Measurements from ENCODE around the gene KMT2B.

KMT2B gene

DNA sequence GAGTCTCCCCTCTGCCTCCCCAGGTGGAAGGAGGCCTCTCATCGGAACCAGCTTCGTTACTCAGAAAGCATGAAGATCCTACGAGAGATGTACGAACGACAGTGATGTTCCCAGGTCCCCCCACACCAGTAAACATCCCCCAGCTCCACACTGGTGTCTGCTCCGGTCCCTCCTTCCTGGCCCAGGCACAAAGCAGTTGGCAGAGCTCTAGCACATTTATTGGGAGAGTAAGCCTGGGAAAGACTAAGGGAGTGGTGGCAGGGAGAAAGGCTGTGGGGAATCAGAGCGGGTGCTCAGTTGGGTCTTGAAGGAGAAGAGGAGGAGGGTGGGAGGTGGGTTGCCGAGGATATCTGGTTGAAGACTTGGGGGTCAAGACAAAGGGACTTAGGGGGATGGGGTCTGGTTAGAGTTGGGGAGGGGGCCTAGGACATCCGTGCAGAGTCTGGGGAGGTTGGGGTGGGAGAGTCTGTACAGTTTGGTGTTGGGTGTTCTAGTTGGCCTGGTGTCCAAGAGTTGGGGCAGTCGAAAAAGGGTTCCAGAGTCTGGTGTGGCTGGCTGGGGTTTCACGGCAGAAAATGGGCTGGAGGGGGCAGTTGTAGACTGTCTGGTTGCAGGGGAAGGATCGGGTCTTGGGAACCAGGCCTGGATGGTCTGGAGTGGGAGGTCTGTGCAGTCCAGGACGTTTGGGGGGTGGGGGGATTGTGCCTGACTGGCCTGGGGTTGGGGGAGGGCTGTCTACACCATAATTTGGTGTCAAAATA is 36.7 kb downstream of the KMT2B start:
- H3K36me3 ChIP-seq (replicated peaks; ENCODE audit: insufficient read depth, low read length), result no peaks in the 10 kb centered on the region
- peaks cover 15% of the 10 kb centered on the region for H3K79me2 ChIP-seq (ENCODE audit: low read length)
- H3K4me2 ChIP-seq (ENCODE audit: low read depth, low read length), result no peak overlapping the region
- H3K27me3 ChIP-seq (replicated peaks; ENCODE audit: insufficient read depth, low read length), result no peaks in the 10 kb centered on the region
- no peak overlapping the region for H2AFZ ChIP-seq (ENCODE audit: low read length)
- no peak overlapping the region for H3K27ac ChIP-seq (ENCODE audit: low read length)
- TF ChIP-seq EZH2 (optimal IDR thresholded peaks at IDR 0.05; ENCODE audit: low read depth, low read length) (no peak), EZH2phosphoT487 (IDR thresholded peaks at IDR 0.05; ENCODE audit: low read length) (no peak)
- TF ChIP-seq, protein P1, sequence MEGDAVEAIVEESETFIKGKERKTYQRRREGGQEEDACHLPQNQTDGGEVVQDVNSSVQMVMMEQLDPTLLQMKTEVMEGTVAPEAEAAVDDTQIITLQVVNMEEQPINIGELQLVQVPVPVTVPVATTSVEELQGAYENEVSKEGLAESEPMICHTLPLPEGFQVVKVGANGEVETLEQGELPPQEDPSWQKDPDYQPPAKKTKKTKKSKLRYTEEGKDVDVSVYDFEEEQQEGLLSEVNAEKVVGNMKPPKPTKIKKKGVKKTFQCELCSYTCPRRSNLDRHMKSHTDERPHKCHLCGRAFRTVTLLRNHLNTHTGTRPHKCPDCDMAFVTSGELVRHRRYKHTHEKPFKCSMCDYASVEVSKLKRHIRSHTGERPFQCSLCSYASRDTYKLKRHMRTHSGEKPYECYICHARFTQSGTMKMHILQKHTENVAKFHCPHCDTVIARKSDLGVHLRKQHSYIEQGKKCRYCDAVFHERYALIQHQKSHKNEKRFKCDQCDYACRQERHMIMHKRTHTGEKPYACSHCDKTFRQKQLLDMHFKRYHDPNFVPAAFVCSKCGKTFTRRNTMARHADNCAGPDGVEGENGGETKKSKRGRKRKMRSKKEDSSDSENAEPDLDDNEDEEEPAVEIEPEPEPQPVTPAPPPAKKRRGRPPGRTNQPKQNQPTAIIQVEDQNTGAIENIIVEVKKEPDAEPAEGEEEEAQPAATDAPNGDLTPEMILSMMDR (IDR thresholded peaks at IDR 0.05; ENCODE audit: low read length), result no peak
- H3K9me3 ChIP-seq (replicated peaks; ENCODE audit: insufficient read depth, low read length), result no peaks in the 10 kb centered on the region
- H3K9ac ChIP-seq (ENCODE audit: low read length), result no peak overlapping the region
- H3K9me2 ChIP-seq (replicated peaks; ENCODE audit: insufficient read depth, low read length), result no peaks in the 10 kb centered on the region
- peaks cover 4% of the 10 kb centered on the region; the same call in 1 of the 2 replicates for H3F3A ChIP-seq (ENCODE audit: insufficient read depth, low read length)
- no peaks in the 10 kb centered on the region for H4K20me1 ChIP-seq (ENCODE audit: insufficient read depth, low read length)
- DNase-seq, result no peak
- no peak overlapping the region for H3K4me3 ChIP-seq (ENCODE audit: low read length)
- peaks cover 12% of the 10 kb centered on the region; the same call in 1 of the 2 replicates for H3K4me1 ChIP-seq (ENCODE audit: low read length)

DNA sequence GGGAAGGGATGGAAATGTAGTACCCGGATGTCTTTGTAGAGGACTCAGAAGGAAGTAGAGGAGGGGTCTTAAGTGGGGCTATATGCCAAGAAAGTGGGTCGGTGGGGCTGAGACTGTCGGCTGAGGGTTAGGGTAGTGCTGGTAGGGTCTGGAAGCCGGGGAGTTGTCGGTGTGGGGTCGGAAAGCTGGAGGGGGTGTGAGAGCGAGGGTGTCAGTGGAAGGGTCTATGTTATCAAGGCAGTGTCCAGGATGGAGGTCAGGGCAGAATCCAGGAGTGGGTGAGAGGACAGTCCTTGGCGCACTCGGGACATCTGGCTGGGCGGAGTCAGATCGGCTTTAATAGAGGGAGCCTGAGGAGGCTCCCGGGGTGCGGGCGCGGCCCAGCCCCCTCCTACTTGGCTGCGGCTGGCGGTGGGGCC is 37.3 kb downstream of the KMT2B start:
- no peak overlapping the region for H3K4me3 ChIP-seq (ENCODE audit: low read length)
- TF ChIP-seq, protein P1 (IDR thresholded peaks at IDR 0.05; ENCODE audit: low read length), result no peak
- no peak for TF ChIP-seq EZH2 (optimal IDR thresholded peaks at IDR 0.05; ENCODE audit: low read depth, low read length)
- TF ChIP-seq EZH2phosphoT487 (IDR thresholded peaks at IDR 0.05; ENCODE audit: low read length), result no peak
- H2AFZ ChIP-seq (ENCODE audit: low read length), result no peak overlapping the region

DNA sequence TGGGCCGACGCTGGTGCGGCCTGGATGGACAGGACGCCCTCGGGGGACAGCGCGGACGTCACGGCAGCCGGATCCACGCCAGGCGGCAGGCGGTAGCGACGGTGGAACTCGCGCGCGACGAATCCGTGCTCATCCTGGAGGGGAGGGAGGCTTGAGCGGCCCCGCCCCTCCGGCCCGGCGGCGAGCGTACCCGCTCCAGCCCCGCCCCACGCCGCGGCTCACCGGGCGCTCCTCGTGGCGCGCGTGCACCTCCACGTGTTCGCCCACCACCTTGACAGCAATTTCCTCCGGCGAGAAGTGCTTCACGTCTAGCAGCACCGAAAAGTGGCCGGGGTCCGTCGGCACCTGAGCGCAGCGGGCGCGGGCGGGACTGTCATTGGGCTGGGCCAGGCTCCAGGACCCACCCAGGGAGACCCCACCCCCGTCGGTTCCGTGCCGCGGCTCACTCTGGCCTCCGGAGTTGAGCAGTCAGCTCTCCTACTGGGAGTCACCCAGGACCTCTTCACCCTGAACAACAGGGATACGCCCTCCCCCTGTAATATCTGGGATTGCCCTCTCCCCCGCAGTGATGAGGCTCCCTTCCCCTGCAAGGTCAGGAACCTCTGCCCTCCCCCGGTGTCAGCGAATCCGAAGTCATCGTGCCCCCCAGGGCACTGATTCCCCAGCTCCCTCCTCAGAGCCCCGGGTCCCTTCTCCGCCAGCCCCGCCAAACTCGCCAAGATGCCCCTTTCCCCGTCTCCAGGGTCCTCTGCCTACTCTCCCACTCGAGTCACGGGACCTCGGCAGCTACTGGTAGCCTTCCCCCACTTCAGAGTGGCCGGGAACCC is 38.0 kb downstream of the KMT2B start:
- TF ChIP-seq EZH2phosphoT487 (IDR thresholded peaks at IDR 0.05; ENCODE audit: low read length) (no peak), EZH2 (optimal IDR thresholded peaks at IDR 0.05; ENCODE audit: low read depth, low read length) (no peak)
- TF ChIP-seq, protein P1 (IDR thresholded peaks at IDR 0.05; ENCODE audit: low read length), result no peak
- H3K9ac ChIP-seq (ENCODE audit: low read length), result no peak overlapping the region
- no peak overlapping the region for H3K4me2 ChIP-seq (ENCODE audit: low read depth, low read length)

More for the DNA sequence above, 37.3 kb downstream of the KMT2B start:
- no peaks in the 10 kb centered on the region for H3K9me3 ChIP-seq (replicated peaks; ENCODE audit: insufficient read depth, low read length)
- no peak for DNase-seq
- H3K9ac ChIP-seq (ENCODE audit: low read length), result no peak overlapping the region
- H3K79me2 ChIP-seq (ENCODE audit: low read length), result peaks cover 15% of the 10 kb centered on the region
- H3K9me2 ChIP-seq (replicated peaks; ENCODE audit: insufficient read depth, low read length), result no peaks in the 10 kb centered on the region
- peaks cover 4% of the 10 kb centered on the region; the same call in 1 of the 2 replicates for H3F3A ChIP-seq (ENCODE audit: insufficient read depth, low read length)
- no peak overlapping the region for H3K4me2 ChIP-seq (ENCODE audit: low read depth, low read length)
- no peaks in the 10 kb centered on the region for H3K36me3 ChIP-seq (replicated peaks; ENCODE audit: insufficient read depth, low read length)
- no peaks in the 10 kb centered on the region for H4K20me1 ChIP-seq (ENCODE audit: insufficient read depth, low read length)
- H3K27ac ChIP-seq (ENCODE audit: low read length), result no peak overlapping the region
- no peaks in the 10 kb centered on the region for H3K27me3 ChIP-seq (replicated peaks; ENCODE audit: insufficient read depth, low read length)
- peaks cover 12% of the 10 kb centered on the region; the same call in 1 of the 2 replicates for H3K4me1 ChIP-seq (ENCODE audit: low read length)

More for the DNA sequence above, 38.0 kb downstream of the KMT2B start:
- peaks cover 4% of the 10 kb centered on the region; the same call in 1 of the 2 replicates for H3F3A ChIP-seq (ENCODE audit: insufficient read depth, low read length)
- H3K9me2 ChIP-seq (replicated peaks; ENCODE audit: insufficient read depth, low read length), result no peaks in the 10 kb centered on the region
- H3K79me2 ChIP-seq (ENCODE audit: low read length), result peaks cover 15% of the 10 kb centered on the region
- no peak overlapping the region for H2AFZ ChIP-seq (ENCODE audit: low read length)
- H3K27me3 ChIP-seq (replicated peaks; ENCODE audit: insufficient read depth, low read length), result no peaks in the 10 kb centered on the region
- DNase-seq, result no peak
- H3K27ac ChIP-seq (ENCODE audit: low read length), result no peak overlapping the region
- no peaks in the 10 kb centered on the region for H4K20me1 ChIP-seq (ENCODE audit: insufficient read depth, low read length)
- peaks cover 12% of the 10 kb centered on the region; the same call in 1 of the 2 replicates for H3K4me1 ChIP-seq (ENCODE audit: low read length)
- no peak overlapping the region for H3K4me3 ChIP-seq (ENCODE audit: low read length)
- no peaks in the 10 kb centered on the region for H3K9me3 ChIP-seq (replicated peaks; ENCODE audit: insufficient read depth, low read length)
- no peaks in the 10 kb centered on the region for H3K36me3 ChIP-seq (replicated peaks; ENCODE audit: insufficient read depth, low read length)
